AG04449 (cell line): ENCODE measurements around the gene SELENON.

Source experiments
- CTCF ChIA-PET: fragments of 350-600 bp; formaldehyde crosslinking; extraction: SDS; loops from one replicate; lab custom pipeline; 2021; ENCODE audit warnings: antibody characterized with exemption; lab: Yijun Ruan, JAX
- POLR2A ChIA-PET: fragments of 400-600, 350-600 bp; formaldehyde crosslinking; extraction: SDS; loops from one replicate; lab custom pipeline; 2020; ENCODE audit warnings: antibody characterized with exemption, inconsistent platforms; lab: Yijun Ruan, JAX
- DNase-seq: peaks from one replicate; pipeline ENCODE4 v3.0.0-alpha.2; 2010; ENCODE audit warnings: low read depth, low spot score
- H3K4me3 ChIP-seq: 2 replicates; pipeline ENCODE4 v1.5.1; 2011; ENCODE audit warnings: low read depth, mild to moderate bottlenecking, control low read depth, low read length
- CTCF ChIP-seq: IDR thresholded peaks from one replicate; pipeline ENCODE4 v1.5.1; 2011; ENCODE audit warnings: mild to moderate bottlenecking, moderate library complexity, low read length, control low read depth, inconsistent platforms; ENCODE audit not compliant: insufficient read depth; ENCODE audit errors: missing control alignments

The SELENON gene

GRCh38 chr1:25786887-25787759 lies 12.9 kb upstream of the SELENON start:
- TF ChIP-seq CTCF: no peak
- H3K4me3 ChIP-seq: no peak overlapping the region
- ChIA-PET POLR2A (no interaction called here), CTCF (interaction anchor here (0.9 to 2.7 kb wide), 7 partner anchors 9 to 180 kb away, joined by 3 to 12 read pairs (median 5); no protein-coding TSS in a partner anchor)
- no peak for DNase-seq

GRCh38 chr1:25787760-25788166 lies 12.2 kb upstream of the SELENON start:
- ChIA-PET CTCF (interaction anchor here (1.2 to 2.7 kb wide), 6 partner anchors 8 to 181 kb away, joined by 3 to 12 read pairs (median 6); no protein-coding TSS in a partner anchor), POLR2A (no interaction called here)
- no peak for DNase-seq
- TF ChIP-seq CTCF: no peak
- no peak overlapping the region for H3K4me3 ChIP-seq

- H3K4me3 ChIP-seq: no peak overlapping the region
- no peak for DNase-seq
- ChIA-PET POLR2A (no interaction called here), CTCF (no interaction called here)
- TF ChIP-seq CTCF: no peak
Measured at GRCh38 chr1:25790472-25790871, 9.5 kb upstream of the SELENON start.

GRCh38 chr1:25792115-25792514 lies 7.9 kb upstream of the SELENON start:
- no peak overlapping the region for H3K4me3 ChIP-seq
- TF ChIP-seq CTCF: no peak
- ChIA-PET POLR2A (no interaction called here), CTCF (interaction anchor here (1.3 to 24.7 kb wide), 4 partner anchors 12 to 180 kb away, joined by 3 to 468 read pairs (median 3); partner anchors contain the start of gene MAN1C1)
- DNase-seq: no peak

- TF ChIP-seq CTCF: no peak
- no peak for DNase-seq
- CTCF ChIA-PET: interaction anchor here (0.6 to 24.7 kb wide), 3 partner anchors 16 to 188 kb away, joined by 3 to 468 read pairs (median 3); partner anchors contain the start of gene MAN1C1
- POLR2A ChIA-PET: no interaction called here
- H3K4me3 ChIP-seq: no peak overlapping the region
Measured at GRCh38 chr1:25793585-25794170, 6.3 kb upstream of the SELENON start.

- no peak for DNase-seq
- ChIA-PET CTCF (interaction anchor here (1.0 to 24.7 kb wide), 2 partner anchors 170 to 182 kb away, joined by 3 to 468 read pairs; partner anchors contain the start of gene MAN1C1), POLR2A (no interaction called here)
- no peak overlapping the region for H3K4me3 ChIP-seq
- no peak for TF ChIP-seq CTCF
Measured at GRCh38 chr1:25794325-25794724, 5.7 kb upstream of the SELENON start.
